SU-DHL-6 (cell line): ENCODE measurements around the gene GET4.

Source experiments
- H2AFZ ChIP-seq: fragments of 200-600 bp; sonication (generic); 2 replicates; pipeline ENCODE4 v1.6.1; 2014; ENCODE audit warnings: low read depth, mild to moderate bottlenecking, moderate library complexity, mixed read lengths, antibody characterized with exemption, low read length; ENCODE audit not compliant: severe bottlenecking
- H3F3A ChIP-seq: fragments of 200-600 bp; shearing (Covaris generic); 2 replicates; pipeline ENCODE4 v1.6.0; 2016; ENCODE audit warnings: antibody characterized with exemption, mild to moderate bottlenecking; ENCODE audit not compliant: insufficient read depth
- H3K27ac ChIP-seq: fragments of 200-600 bp; sonication (generic); 2 replicates; pipeline ENCODE4 v1.5.1; 2016; ENCODE audit warnings: low read depth, mild to moderate bottlenecking, low read length, moderate library complexity, mixed read lengths
- H3K27me3 ChIP-seq: fragments of 200-600 bp; sonication (generic), shearing (Covaris generic); 2 replicates; pipeline ENCODE4 v1.6.0; 2014; ENCODE audit warnings: mild to moderate bottlenecking, low read length
- H3K36me3 ChIP-seq: fragments of 200-600 bp; sonication (generic); 2 replicates; pipeline ENCODE4 v1.6.1; 2014; ENCODE audit warnings: mild to moderate bottlenecking, low read length, mixed read lengths
- H3K4me2 ChIP-seq: fragments of 300-600, 200-600 bp; shearing (Covaris generic), sonication (generic); 2 replicates; pipeline ENCODE4 v1.6.0; 2014; ENCODE audit warnings: low read length, low read depth, mild to moderate bottlenecking; ENCODE audit not compliant: poor library complexity, severe bottlenecking
- H3K4me3 ChIP-seq: fragments of 200-600 bp; sonication (generic); 2 replicates; pipeline ENCODE4 v1.5.1; 2014; ENCODE audit warnings: antibody characterized with exemption, low read length, mild to moderate bottlenecking, mixed read lengths; ENCODE audit not compliant: insufficient read depth, poor library complexity, severe bottlenecking
- H3K79me2 ChIP-seq: fragments of 200-600 bp; sonication (generic); 2 replicates; pipeline ENCODE4 v1.6.1; 2014; ENCODE audit warnings: mild to moderate bottlenecking, low read length, moderate library complexity; ENCODE audit not compliant: insufficient read depth
- H3K9ac ChIP-seq: fragments of 200-600 bp; sonication (generic); 2 replicates; pipeline ENCODE4 v1.7.0; 2014; ENCODE audit warnings: mild to moderate bottlenecking, low read length
- H3K9me2 ChIP-seq: fragments of 200-600 bp; sonication (generic); replicated peaks from 2 replicates; pipeline ENCODE4 v1.6.1; 2014; ENCODE audit warnings: low read length; ENCODE audit not compliant: insufficient read depth
- H3K9me3 ChIP-seq: fragments of 200-600 bp; sonication (generic); 2 replicates; pipeline ENCODE4 v1.6.1; 2014; ENCODE audit warnings: low read length, mixed read lengths; ENCODE audit not compliant: insufficient read depth
- H4K20me1 ChIP-seq: fragments of 200-600 bp; sonication (generic); 2 replicates; pipeline ENCODE4 v1.6.1; 2014; ENCODE audit warnings: low read depth, mild to moderate bottlenecking, antibody characterized with exemption, low read length, moderate library complexity, mixed read lengths
- EZH2phosphoT487 ChIP-seq: fragments of 200-600 bp; sonication (generic), shearing (Covaris generic); conservative IDR thresholded peaks from 2 replicates; pipeline ENCODE4 v1.6.1; 2018; ENCODE audit warnings: mild to moderate bottlenecking, antibody characterized with exemption, low read length, moderate library complexity, mixed read lengths
- TF ChIP-seq, protein P1 (sequence below): fragments of 200-600 bp; sonication (generic); IDR thresholded peaks from one replicate; pipeline ENCODE4 v1.5.1; 2017; ENCODE audit warnings: antibody characterized with exemption, mild to moderate bottlenecking, low read length, moderate library complexity; ENCODE audit not compliant: insufficient read depth, poor library complexity, severe bottlenecking

The GET4 gene

DNA sequence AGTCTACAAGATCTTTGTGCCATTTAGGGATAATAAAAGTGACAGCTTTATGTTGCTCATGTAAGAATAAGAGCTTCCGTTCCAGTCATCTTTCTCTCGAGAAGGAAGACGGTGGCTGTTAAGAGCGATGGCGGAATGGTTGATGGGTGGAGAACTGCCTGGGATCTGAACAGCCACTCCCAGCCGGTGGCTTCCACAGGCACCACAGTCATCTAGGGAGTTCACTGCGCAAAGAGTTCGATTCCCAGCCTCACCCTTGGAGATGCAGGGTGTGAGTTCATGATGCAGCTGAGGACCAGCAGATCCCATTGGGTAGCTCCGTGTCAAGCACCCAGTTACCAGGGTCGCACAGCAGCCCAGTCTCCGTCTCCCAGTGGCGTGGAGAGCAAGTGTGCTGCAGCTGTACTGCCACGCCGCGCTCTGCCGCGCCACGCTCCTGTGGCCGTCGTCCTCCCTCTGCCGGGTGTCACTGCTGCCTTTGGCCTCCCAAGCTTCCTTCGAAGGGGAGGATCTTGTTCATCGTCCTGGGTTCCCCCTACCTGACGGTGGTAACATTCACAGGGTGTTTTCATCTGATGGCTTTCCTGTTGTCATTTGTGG is 36.3 kb upstream of the GET4 start:
- Histone ChIP-seq H3K4me2 (no peak overlapping the region), H3K36me3 (peaks cover 6% of the 10 kb centered on the region; the same call in 1 of the 2 replicates), H3K79me2 (0 out of 2 replicates have a peak, but pooled peaks cover 4% of the 10 kb centered on the region), H3F3A (no peaks in the 10 kb centered on the region), H3K27me3 (no peaks in the 10 kb centered on the region), H3K9me3 (no peaks in the 10 kb centered on the region), H3K9me2 (no peaks in the 10 kb centered on the region), H3K27ac (no peak overlapping the region), H4K20me1 (no peaks in the 10 kb centered on the region), H3K9ac (no peak overlapping the region), H2AFZ (no peak overlapping the region), H3K4me3 (no peak overlapping the region)
- no peak for TF ChIP-seq EZH2phosphoT487
- TF ChIP-seq, protein P1, sequence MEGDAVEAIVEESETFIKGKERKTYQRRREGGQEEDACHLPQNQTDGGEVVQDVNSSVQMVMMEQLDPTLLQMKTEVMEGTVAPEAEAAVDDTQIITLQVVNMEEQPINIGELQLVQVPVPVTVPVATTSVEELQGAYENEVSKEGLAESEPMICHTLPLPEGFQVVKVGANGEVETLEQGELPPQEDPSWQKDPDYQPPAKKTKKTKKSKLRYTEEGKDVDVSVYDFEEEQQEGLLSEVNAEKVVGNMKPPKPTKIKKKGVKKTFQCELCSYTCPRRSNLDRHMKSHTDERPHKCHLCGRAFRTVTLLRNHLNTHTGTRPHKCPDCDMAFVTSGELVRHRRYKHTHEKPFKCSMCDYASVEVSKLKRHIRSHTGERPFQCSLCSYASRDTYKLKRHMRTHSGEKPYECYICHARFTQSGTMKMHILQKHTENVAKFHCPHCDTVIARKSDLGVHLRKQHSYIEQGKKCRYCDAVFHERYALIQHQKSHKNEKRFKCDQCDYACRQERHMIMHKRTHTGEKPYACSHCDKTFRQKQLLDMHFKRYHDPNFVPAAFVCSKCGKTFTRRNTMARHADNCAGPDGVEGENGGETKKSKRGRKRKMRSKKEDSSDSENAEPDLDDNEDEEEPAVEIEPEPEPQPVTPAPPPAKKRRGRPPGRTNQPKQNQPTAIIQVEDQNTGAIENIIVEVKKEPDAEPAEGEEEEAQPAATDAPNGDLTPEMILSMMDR: no peak

DNA sequence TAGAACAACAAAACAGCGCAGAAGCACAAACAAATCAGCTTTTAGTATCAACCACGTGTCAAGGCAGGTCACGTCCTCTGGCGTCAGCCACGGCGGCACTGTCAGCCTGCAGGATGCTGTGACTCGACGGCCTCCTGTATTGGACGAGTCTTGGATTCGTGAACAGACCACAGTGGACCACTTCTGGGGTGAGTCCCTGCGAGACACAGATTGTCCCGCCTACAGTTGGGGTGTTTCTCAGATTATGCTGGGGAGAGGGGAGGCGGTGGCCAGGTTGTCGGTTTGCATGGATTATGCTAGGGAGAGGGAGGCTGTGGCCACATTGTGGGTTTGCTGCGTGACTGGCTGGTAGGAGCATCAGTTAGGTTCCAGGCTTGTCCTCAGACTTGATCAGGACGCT is 34.4 kb upstream of the GET4 start:
- Histone ChIP-seq H3K9me3 (no peaks in the 10 kb centered on the region), H3K79me2 (0 out of 2 replicates have a peak, but pooled peaks cover 4% of the 10 kb centered on the region), H3K9me2 (no peaks in the 10 kb centered on the region), H3K4me2 (no peak overlapping the region), H3F3A (no peaks in the 10 kb centered on the region), H4K20me1 (no peaks in the 10 kb centered on the region), H2AFZ (no peak overlapping the region), H3K27me3 (no peaks in the 10 kb centered on the region), H3K9ac (no peak overlapping the region), H3K36me3 (peaks cover 6% of the 10 kb centered on the region; the same call in 1 of the 2 replicates), H3K4me3 (no peak overlapping the region), H3K27ac (no peak overlapping the region)
- TF ChIP-seq, protein P1: no peak
- TF ChIP-seq EZH2phosphoT487: no peak

DNA sequence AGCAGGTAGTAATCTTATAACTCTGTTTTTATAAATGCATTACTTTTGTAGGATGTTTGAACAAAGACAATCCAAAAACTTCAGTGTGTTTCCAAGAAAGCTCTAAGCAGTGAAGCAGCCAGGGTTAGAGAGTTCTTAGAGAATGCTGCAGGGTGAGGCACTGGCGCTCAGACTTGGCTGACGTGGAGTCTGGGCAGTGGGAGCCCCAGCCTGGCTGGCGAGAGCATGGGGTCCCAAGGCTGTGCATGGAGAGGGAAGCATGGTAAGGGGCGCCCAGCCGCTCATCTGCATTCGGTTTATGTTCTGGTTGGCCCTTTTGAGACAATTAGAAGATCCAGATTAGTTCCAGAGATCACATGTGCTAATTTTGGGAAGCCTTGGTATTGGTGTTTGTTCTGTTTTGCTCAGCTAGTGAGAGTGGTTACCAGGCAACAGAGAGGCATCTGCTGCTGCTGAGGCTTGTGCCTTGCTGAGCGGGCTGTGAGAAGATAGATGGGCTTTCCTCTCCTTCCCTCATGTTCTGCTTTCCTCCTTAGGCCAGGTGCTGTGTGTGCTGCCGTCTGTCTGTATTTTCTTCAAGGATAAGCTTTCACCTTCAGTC is 33.8 kb upstream of the GET4 start:
- Histone ChIP-seq H3F3A (no peaks in the 10 kb centered on the region), H3K9ac (no peak overlapping the region), H2AFZ (no peak overlapping the region), H3K9me2 (no peaks in the 10 kb centered on the region), H3K4me2 (no peak overlapping the region), H3K9me3 (no peaks in the 10 kb centered on the region), H4K20me1 (no peaks in the 10 kb centered on the region), H3K27ac (no peak overlapping the region), H3K27me3 (no peaks in the 10 kb centered on the region), H3K79me2 (0 out of 2 replicates have a peak, but pooled peaks cover 3% of the 10 kb centered on the region), H3K36me3 (peaks cover 6% of the 10 kb centered on the region; the same call in 1 of the 2 replicates), H3K4me3 (no peak overlapping the region)
- TF ChIP-seq, protein P1: no peak
- no peak for TF ChIP-seq EZH2phosphoT487
